ENCODE results near the gene PFKFB1. TPM values are rescaled to one million over a fixed set of nuclear protein-coding genes. Genes with fewer than 3 reads are reported as not detected.

PFKFB1 gene
- total RNA-seq, 1 experiment from 2014 or later, result 0.55 TPM

DNA sequence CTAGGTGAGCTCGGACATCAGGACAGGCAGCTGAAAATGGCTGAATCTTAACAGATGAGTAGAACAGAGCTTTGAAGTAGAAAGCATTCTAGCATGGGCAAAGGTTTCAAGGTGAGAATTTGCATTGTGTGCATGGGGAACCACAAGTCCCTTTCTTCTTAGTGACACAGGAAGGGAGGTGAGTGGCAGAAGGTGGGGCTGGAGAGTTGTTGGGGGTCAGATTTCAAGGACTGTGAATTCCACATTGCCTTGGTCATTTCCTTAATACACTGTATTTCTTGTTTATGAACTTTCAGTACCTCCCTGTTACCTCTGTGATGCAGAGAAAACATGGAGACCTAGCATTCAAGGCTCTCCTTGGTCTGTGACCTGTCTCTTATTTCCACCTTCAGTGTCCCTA, 10.2 kb upstream of the PFKFB1 start:
- H3K36me3 Mint-ChIP-seq (ENCODE audit: insufficient read depth in 1 of 3, low read depth in 3 of 3), result peaks cover 32 to 64% (median 45%) of the 10 kb centered on the region in 3 experiments
- H3K23me2 ChIP-seq (ENCODE audit: insufficient read length, low read depth, low read length, poor library complexity, severe bottlenecking), result peaks cover 3% of the 10 kb centered on the region
- H3K27me3 Mint-ChIP-seq (ENCODE audit: low read depth), result peaks cover 1% of the 10 kb centered on the region; the same call in 1 of the 2 replicates
- peaks cover 5 to 7% of the 10 kb centered on the region in 2 experiments for H3K4me1 Mint-ChIP-seq
- no peak overlapping the region for H2BK20ac ChIP-seq (ENCODE audit: low read depth, low read length, poor library complexity, severe bottlenecking)
- H3K4me3 Mint-ChIP-seq, result 0 out of 5 replicates have a peak overlapping the region, but pooled peaks of 1 of the 2 experiments have one; percentile 26
- no peak overlapping the region for H3K27ac ChIP-seq (ENCODE audit: insufficient read length, low read depth, low read length)
- H3K23ac ChIP-seq (ENCODE audit: insufficient read length, low read depth, low read length), result no peak overlapping the region
- H4K20me1 ChIP-seq (ENCODE audit: control insufficient read depth, insufficient read depth, insufficient read length), result no peaks in the 10 kb centered on the region
- DNase-seq, result no peak
- H3T11ph ChIP-seq (ENCODE audit: low read length), result no peak overlapping the region
- H2BK120ac ChIP-seq (ENCODE audit: low read depth, low read length, poor library complexity, severe bottlenecking), result no peak overlapping the region
- peaks cover 60% of the 10 kb centered on the region for H3K9me3 ChIP-seq (ENCODE audit: control insufficient read depth, low read depth, low read length)
- no peak overlapping the region for H3K14ac ChIP-seq (ENCODE audit: insufficient read depth, low read length)
- no peaks in the 10 kb centered on the region; the same call in 1 of the 2 replicates for H3K4me1 ChIP-seq (ENCODE audit: insufficient read depth, low read length)
- no peak overlapping the region for H2BK15ac ChIP-seq (ENCODE audit: low read depth, low read length)
- no peak overlapping the region for H3K9ac ChIP-seq (ENCODE audit: extremely low read depth, insufficient read length, low read length)
- H3K9me3 Mint-ChIP-seq, result peaks cover 65 to 68% of the 10 kb centered on the region in 2 experiments
- no peak overlapping the region for H4K91ac ChIP-seq (ENCODE audit: insufficient read length, low read depth, low read length)
- H4K5ac ChIP-seq (ENCODE audit: insufficient read length, low read depth, low read length), result no peak overlapping the region
- H3K18ac ChIP-seq (ENCODE audit: insufficient read length, low read depth, low read length), result no peak overlapping the region
- H3K79me1 ChIP-seq (ENCODE audit: insufficient read depth, low read depth, low read length, poor library complexity, severe bottlenecking), result no peaks in the 10 kb centered on the region
- H2BK12ac ChIP-seq (ENCODE audit: insufficient read length, low read depth, low read length), result no peak overlapping the region
- TF ChIP-seq, protein P1, sequence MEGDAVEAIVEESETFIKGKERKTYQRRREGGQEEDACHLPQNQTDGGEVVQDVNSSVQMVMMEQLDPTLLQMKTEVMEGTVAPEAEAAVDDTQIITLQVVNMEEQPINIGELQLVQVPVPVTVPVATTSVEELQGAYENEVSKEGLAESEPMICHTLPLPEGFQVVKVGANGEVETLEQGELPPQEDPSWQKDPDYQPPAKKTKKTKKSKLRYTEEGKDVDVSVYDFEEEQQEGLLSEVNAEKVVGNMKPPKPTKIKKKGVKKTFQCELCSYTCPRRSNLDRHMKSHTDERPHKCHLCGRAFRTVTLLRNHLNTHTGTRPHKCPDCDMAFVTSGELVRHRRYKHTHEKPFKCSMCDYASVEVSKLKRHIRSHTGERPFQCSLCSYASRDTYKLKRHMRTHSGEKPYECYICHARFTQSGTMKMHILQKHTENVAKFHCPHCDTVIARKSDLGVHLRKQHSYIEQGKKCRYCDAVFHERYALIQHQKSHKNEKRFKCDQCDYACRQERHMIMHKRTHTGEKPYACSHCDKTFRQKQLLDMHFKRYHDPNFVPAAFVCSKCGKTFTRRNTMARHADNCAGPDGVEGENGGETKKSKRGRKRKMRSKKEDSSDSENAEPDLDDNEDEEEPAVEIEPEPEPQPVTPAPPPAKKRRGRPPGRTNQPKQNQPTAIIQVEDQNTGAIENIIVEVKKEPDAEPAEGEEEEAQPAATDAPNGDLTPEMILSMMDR (conservative IDR thresholded peaks at IDR 0.05), result no peak
- WGBS (ENCODE audit: extremely low coverage, insufficient read length, low lambda C conversion rate), result no CpG with 5 or more reads among the region's 1 CpG
- H4K8ac ChIP-seq (replicated peaks; ENCODE audit: insufficient read length, low read depth, low read length), result no peak overlapping the region
- no peaks in the 10 kb centered on the region for H3K27me3 ChIP-seq (ENCODE audit: insufficient read depth, low read length)
- no peaks in the 10 kb centered on the region for H3K79me2 ChIP-seq (ENCODE audit: insufficient read depth, low read length)
- H2AK5ac ChIP-seq (ENCODE audit: insufficient read length, low read length), result no peak overlapping the region
- no peak overlapping the region for H2AFZ ChIP-seq (ENCODE audit: low read length)
- no peak overlapping the region for H3K4ac ChIP-seq (ENCODE audit: low read depth, low read length)
- no peak overlapping the region for H3K4me2 ChIP-seq (ENCODE audit: insufficient read depth, insufficient read length, low read length)
- H3K27ac Mint-ChIP-seq, result no peak overlapping the region
- H3K56ac ChIP-seq (ENCODE audit: insufficient read length, low read depth, low read length), result no peak overlapping the region
- no peak overlapping the region for H2BK5ac ChIP-seq (ENCODE audit: insufficient read length, low read length)

Measured in H9 (cell line).